Neural progenitor cell (in vitro differentiated cells): ENCODE data around the gene PPM1D. TPM values are rescaled to one million over a fixed set of nuclear protein-coding genes. Genes with fewer than 3 reads are reported as not detected.

Experiments
- DNase-seq: peaks from one replicate; pipeline ENCODE4 v3.0.0-alpha.2; 2016; ENCODE audit warnings: low spot score
- H2AFZ ChIP-seq: fragments of 200-600 bp; sonication (generic); replicated peaks from 2 replicates; pipeline ENCODE4 v1.6.1; 2016; ENCODE audit warnings: antibody characterized with exemption
- H3F3A ChIP-seq: fragments of 200-600 bp; sonication (generic); 2 replicates; pipeline ENCODE4 v1.6.1; 2016; ENCODE audit warnings: antibody characterized with exemption, low read depth
- H3K27ac ChIP-seq: fragments of 200-600 bp; sonication (generic); 2 replicates; pipeline ENCODE4 v1.5.1; 2016; ENCODE audit warnings: mild to moderate bottlenecking
- H3K27me3 ChIP-seq: fragments of 200-600 bp; sonication (generic); 2 replicates; pipeline ENCODE4 v1.6.1; 2016; ENCODE audit warnings: mild to moderate bottlenecking, moderate library complexity
- H3K36me3 ChIP-seq: fragments of 200-600 bp; sonication (generic); 2 replicates; pipeline ENCODE4 v1.5.1; 2016
- H3K4me1 ChIP-seq: fragments of 200-600 bp; sonication (generic); 2 replicates; pipeline ENCODE4 v1.6.1; 2016; ENCODE audit warnings: mixed run types
- H3K4me2 ChIP-seq: fragments of 200-600 bp; sonication (generic); 2 replicates; pipeline ENCODE4 v1.6.1; 2016
- H3K4me3 ChIP-seq: fragments of 200-600 bp; sonication (generic); 2 replicates; pipeline ENCODE4 v1.5.1; 2016
- H3K79me2 ChIP-seq: fragments of 200-600 bp; sonication (generic); 2 replicates; pipeline ENCODE4 v1.6.1; 2016; ENCODE audit warnings: low read depth
- H3K9ac ChIP-seq: fragments of 200-600 bp; sonication (generic); 2 replicates; pipeline ENCODE4 v1.6.1; 2016
- H3K9me3 ChIP-seq: fragments of 200-600 bp; sonication (generic); 2 replicates; pipeline ENCODE4 v1.5.1; 2016; ENCODE audit warnings: low read depth
- H4K20me1 ChIP-seq: fragments of 200-600 bp; sonication (generic); 2 replicates; pipeline ENCODE4 v1.6.1; 2016; ENCODE audit warnings: low read depth
- H3K27ac Mint-ChIP-seq: 3 replicates; pipeline ENCODE4 v1.8.0; 2021; ENCODE audit warnings: mixed read lengths
- H3K27me3 Mint-ChIP-seq: 2 replicates; pipeline ENCODE4 v1.8.0; 2022; ENCODE audit warnings: low read depth, mild to moderate bottlenecking, inconsistent platforms, moderate library complexity, mixed read lengths; ENCODE audit not compliant: insufficient read depth
- H3K36me3 Mint-ChIP-seq: 3 replicates; pipeline ENCODE4 v1.8.0; 2021; ENCODE audit warnings: mixed read lengths
- H3K4me1 Mint-ChIP-seq: 3 replicates; pipeline ENCODE4 v1.8.0; 2021; ENCODE audit warnings: mixed read lengths
- H3K4me3 Mint-ChIP-seq: 3 replicates; pipeline ENCODE4 v1.8.0; 2021; ENCODE audit warnings: mild to moderate bottlenecking, moderate library complexity, mixed read lengths
- H3K9me3 Mint-ChIP-seq: 3 replicates; pipeline ENCODE4 v1.8.0; 2020; ENCODE audit warnings: mixed read lengths
- CTCF ChIP-seq: fragments of 200-600 bp; sonication (generic); IDR thresholded peaks from 2 replicates; pipeline ENCODE4 v1.5.1; 2017; ENCODE audit warnings: antibody characterized with exemption, mild to moderate bottlenecking
- EZH2 ChIP-seq: fragments of 200-600 bp; sonication (generic); IDR thresholded peaks from 2 replicates; pipeline ENCODE4 v1.6.1; 2017; ENCODE audit warnings: antibody characterized with exemption, mild to moderate bottlenecking, moderate library complexity
- EZH2phosphoT487 ChIP-seq: fragments of 200-600 bp; sonication (generic); IDR thresholded peaks from 2 replicates; pipeline ENCODE4 v1.6.1; 2017; ENCODE audit warnings: antibody characterized with exemption
- total RNA-seq: library from RNA; depleted of rRNA; stranded (reverse); fragments of >200 nt; gene quantifications from 2 replicates; pipeline ENCODE4 v1.2.3, GENCODE V29; 2015; ENCODE audit warnings: low replicate concordance

PPM1D gene
- total RNA-seq, 1 donor from 2014 or later = 22.9 TPM

- Histone ChIP-seq H3K9ac (no peak overlapping the region), H3K27me3 (no peaks in the 10 kb centered on the region), H3F3A (no peaks in the 10 kb centered on the region), H3K4me3 (no peak overlapping the region), H4K20me1 (no peaks in the 10 kb centered on the region), H3K79me2 (peaks cover 68% of the 10 kb centered on the region), H2AFZ (no peak overlapping the region), H3K4me1 (no peaks in the 10 kb centered on the region), H3K36me3 (peaks cover 8% of the 10 kb centered on the region), H3K4me2 (no peak overlapping the region), H3K27ac (no peak overlapping the region), H3K9me3 (no peaks in the 10 kb centered on the region)
- DNase-seq = no peak
- H3K4me3 Mint-ChIP-seq = no peak overlapping the region
- H3K9me3 Mint-ChIP-seq = no peaks in the 10 kb centered on the region
- peaks cover 6% of the 10 kb centered on the region for H3K36me3 Mint-ChIP-seq
- no peaks in the 10 kb centered on the region for H3K4me1 Mint-ChIP-seq
- H3K27ac Mint-ChIP-seq = peak overlapping the region; percentile 39
- no peak for TF ChIP-seq EZH2phosphoT487
- no peak for TF ChIP-seq EZH2
- no peak for TF ChIP-seq CTCF
- no peaks in the 10 kb centered on the region for H3K27me3 Mint-ChIP-seq
These were observed 30.4 kb downstream of the PPM1D start for GRCh38 chr17:60630352-60630751.

GRCh38 chr17:60631119-60631518 is 31.1 kb downstream of the PPM1D start:
- H3K4me3 Mint-ChIP-seq = no peak overlapping the region
- H3K27ac Mint-ChIP-seq = no peak overlapping the region

GRCh38 chr17:60637683-60638082 is 37.7 kb downstream of the PPM1D start:
- no peaks in the 10 kb centered on the region for H3K27me3 ChIP-seq
- peaks cover 41% of the 10 kb centered on the region for H3F3A ChIP-seq
- H3K27ac ChIP-seq = no peak overlapping the region
- DNase-seq = no peak
- Mint-ChIP-seq H3K4me1 (peaks cover 4% of the 10 kb centered on the region), H3K9me3 (no peaks in the 10 kb centered on the region), H3K36me3 (peaks cover 4% of the 10 kb centered on the region), H3K27me3 (no peaks in the 10 kb centered on the region), H3K27ac (no peak overlapping the region), H3K4me3 (no peak overlapping the region)
- peaks cover 35% of the 10 kb centered on the region for H3K79me2 ChIP-seq
- peaks cover 40% of the 10 kb centered on the region for H4K20me1 ChIP-seq
- peaks cover 6% of the 10 kb centered on the region for H3K36me3 ChIP-seq
- peaks cover 3% of the 10 kb centered on the region for H3K4me1 ChIP-seq
- no peak for TF ChIP-seq EZH2
- no peak for TF ChIP-seq CTCF
- no peak for TF ChIP-seq EZH2phosphoT487
- no peak overlapping the region for H3K4me3 ChIP-seq
- no peak overlapping the region for H3K4me2 ChIP-seq
- H2AFZ ChIP-seq = no peak overlapping the region
- H3K9me3 ChIP-seq = no peaks in the 10 kb centered on the region
- no peak overlapping the region for H3K9ac ChIP-seq

More at GRCh38 chr17:60631119-60631518, 31.1 kb downstream of the PPM1D start:
- H3K4me2 ChIP-seq = no peak overlapping the region
- H3K36me3 ChIP-seq = peaks cover 6% of the 10 kb centered on the region
- peaks cover 61% of the 10 kb centered on the region for H3K79me2 ChIP-seq
- Mint-ChIP-seq H3K4me1 (no peaks in the 10 kb centered on the region), H3K27me3 (no peaks in the 10 kb centered on the region), H3K9me3 (no peaks in the 10 kb centered on the region), H3K36me3 (peaks cover 6% of the 10 kb centered on the region)
- H3K27ac ChIP-seq = peak overlapping the region; percentile 29
- H3K9me3 ChIP-seq = no peaks in the 10 kb centered on the region
- peaks cover 3% of the 10 kb centered on the region for H3F3A ChIP-seq
- H2AFZ ChIP-seq = no peak overlapping the region
- H3K4me3 ChIP-seq = no peak overlapping the region
- no peaks in the 10 kb centered on the region for H3K27me3 ChIP-seq
- no peaks in the 10 kb centered on the region for H3K4me1 ChIP-seq
- TF ChIP-seq EZH2 = no peak
- no peak for TF ChIP-seq CTCF
- no peak for TF ChIP-seq EZH2phosphoT487
- H4K20me1 ChIP-seq = no peaks in the 10 kb centered on the region
- DNase-seq = no peak
- no peak overlapping the region for H3K9ac ChIP-seq

- Histone ChIP-seq H2AFZ (no peak overlapping the region), H3K4me2 (no peak overlapping the region), H4K20me1 (peaks cover 49% of the 10 kb centered on the region), H3K36me3 (no peaks in the 10 kb centered on the region), H3K4me3 (no peak overlapping the region), H3K9ac (no peak overlapping the region), H3K79me2 (peaks cover 45% of the 10 kb centered on the region), H3K27ac (no peak overlapping the region), H3F3A (peaks cover 41% of the 10 kb centered on the region), H3K9me3 (no peaks in the 10 kb centered on the region), H3K4me1 (peaks cover 3% of the 10 kb centered on the region), H3K27me3 (no peaks in the 10 kb centered on the region)
- Mint-ChIP-seq H3K4me1 (peaks cover 4% of the 10 kb centered on the region), H3K27me3 (no peaks in the 10 kb centered on the region), H3K9me3 (no peaks in the 10 kb centered on the region), H3K27ac (no peak overlapping the region), H3K4me3 (no peak overlapping the region), H3K36me3 (peaks cover 2% of the 10 kb centered on the region)
- TF ChIP-seq EZH2phosphoT487 (no peak), EZH2 (no peak), CTCF (no peak)
- DNase-seq = no peak
These were observed 39.0 kb downstream of the PPM1D start for GRCh38 chr17:60639019-60639330.
